Embryonic facial prominence (tissue), 1 donor: ENCODE results near the gene MPO.

Experiments
- DNase-seq: peaks from one replicate; pipeline ENCODE4 v3.0.0-alpha.2; 2016; ENCODE audit errors: extremely low spot score

The MPO gene

DNA sequence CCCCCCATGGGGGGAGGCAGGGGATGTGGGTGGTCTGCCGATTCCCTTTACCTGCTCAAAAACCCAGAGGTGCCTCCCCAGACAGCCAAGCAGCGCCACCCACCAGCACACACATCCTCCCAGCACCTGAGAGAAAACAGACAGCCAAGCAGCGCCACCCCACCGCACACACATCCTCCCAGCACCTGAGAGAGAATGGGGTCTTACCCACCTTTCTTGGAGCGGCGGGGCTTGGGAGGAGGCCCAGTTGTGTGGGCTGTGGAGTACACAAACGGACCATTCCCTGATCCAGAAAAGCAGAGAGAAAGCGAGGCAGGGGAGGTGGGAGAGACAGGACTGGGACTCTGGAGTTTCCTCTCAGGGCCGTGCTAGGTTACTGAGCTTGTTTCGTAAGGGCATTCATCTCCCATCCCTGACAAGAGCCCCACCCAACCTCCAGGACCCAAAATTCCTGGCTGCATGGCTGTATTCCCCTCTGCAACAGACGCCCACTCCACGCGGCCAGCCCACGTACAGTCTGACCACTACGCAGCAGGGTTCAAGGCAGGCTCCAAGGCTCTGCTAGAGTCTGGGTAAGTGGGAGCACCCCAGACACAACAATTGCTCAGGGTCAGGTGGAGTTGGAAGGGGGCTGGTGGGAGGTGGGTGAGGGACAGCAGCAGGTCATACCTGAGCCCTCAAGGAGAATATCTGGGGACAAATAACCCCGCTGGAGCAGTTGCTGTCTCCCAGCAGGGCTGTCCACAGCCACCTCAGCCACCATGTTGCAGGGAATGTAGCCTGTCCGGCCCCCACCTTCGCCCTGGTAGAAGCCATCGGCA lies 25.6 kb upstream of the MPO start:
- no peak for DNase-seq

DNA sequence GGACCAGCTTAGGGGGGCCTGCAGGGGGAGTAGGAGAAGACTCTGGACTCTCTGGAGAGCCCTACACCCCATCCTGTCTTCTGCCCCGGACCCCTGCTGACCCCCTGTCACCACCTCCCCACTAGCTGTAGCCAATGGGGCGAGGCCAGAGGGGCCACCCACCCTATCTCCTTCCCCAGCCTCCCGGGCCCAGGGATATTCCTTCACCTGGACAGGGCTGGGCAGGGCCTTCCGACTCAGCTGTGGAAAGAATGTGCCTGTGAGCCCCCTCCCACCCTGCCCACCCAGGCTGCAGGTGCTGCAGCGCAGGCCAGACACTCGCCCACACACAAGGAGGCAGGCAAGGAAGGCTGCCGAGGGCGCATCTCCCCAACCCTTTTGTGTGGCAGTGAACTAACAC lies 24.9 kb upstream of the MPO start:
- no peak for DNase-seq

- DNase-seq, result no peak
Measured at GRCh38 chr17:58304750-58305486, 24.2 kb upstream of the MPO start.

DNA sequence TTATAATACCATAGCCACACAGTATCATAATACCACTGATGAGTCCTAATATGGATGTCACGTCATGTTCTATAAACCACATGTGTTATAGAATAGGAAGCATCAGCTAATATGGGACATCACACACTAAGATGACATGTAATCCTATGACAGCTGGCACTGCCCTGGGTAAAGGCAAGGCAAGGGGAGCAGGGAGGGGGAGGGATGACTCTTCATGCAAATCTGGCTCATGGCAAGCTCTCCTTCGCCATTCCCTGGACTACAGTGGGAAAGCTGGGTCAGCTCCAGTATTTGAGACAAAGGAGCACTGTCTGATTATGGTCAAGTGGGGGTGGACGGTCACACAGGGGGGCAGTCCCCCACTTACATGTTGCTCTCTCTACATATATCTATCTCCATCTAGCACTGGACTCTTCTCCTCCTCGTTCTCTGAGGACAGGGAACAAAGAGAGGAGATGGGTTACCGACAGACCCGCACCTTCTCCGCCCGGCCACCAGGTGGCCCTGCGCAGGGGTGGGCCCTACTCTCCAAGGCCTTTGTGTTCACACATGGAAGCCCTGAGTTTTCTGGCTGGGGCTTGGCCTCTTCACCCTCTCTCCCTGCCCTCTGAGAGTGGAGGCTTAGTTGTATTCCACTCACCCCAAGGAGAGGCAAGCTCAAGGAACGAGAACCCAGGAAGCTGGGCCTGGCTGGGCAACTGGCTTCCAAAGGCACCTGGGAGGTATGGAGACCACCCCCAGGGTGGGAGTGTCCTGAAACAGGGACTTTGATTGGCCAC lies 23.4 kb upstream of the MPO start:
- no peak for DNase-seq

DNA sequence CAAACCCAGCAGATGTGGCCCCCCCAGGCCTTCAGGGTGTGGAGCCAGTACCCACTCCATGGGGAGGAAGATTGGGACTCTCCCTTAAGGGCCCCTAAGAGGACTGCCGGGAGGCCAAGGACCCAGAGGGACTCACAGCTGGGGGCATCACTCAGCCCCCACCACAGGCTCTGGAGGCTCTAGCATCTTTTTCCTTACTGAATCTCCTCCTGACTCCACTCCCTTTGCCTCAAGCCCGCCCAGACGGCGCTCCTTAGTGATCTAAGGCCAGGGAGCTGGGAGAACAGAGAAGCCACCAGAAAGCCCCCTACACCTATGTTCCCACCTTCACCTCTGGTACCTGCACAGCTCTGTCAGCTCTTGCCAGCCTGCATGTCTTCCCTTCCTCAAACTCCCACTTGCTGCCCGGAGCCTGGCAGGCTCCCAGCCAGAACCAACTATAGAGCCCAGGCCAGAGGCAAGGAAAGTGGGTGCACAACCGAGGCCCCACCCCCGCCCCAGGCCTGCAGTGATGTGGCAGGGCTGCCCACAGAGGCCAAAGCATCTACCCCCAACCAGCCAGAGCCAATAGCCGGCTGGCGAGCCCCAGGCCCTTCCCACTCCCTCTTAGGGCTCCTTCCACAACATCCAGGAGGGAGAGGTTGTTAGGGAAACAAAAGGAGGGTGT lies 22.3 kb upstream of the MPO start:
- no peak for DNase-seq

DNA sequence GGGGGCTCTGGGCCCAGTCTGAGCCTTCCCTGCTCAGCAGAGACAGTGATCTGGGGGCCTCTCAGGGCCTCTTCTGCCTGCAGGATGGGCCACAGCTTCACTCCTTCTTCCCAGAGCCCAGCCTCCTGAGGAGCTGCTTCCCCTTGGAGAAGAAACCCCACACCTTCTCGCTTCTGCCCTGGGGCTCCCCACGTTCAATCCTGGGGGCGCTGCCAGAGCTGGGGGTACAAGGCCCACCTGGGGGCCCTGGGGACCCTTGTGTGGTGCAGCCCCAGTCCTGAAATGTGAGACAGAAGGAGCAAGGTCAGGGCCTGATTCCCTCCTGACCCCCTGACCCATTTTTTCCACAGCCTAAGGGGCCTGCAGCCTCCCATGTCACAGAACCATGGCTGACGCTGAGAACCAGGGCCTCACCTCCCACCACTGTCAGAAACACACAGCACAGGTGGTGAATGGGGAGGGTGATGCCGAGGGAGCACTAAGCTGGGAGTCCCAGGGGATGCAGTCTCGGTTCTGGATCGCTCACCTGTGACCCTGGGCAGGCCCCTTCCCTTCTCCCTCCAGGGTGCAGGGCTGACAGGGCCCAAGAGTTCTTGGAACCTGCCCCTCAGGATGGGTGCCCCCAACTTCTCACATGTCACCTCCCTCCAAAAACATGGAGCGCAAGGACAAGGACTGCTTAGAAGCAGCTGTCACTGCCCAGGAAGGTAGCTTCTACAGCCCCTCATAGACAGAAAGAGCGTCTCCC lies 21.6 kb upstream of the MPO start:
- DNase-seq, result no peak

GRCh38 chr17:58301504-58302150 lies 20.9 kb upstream of the MPO start:
- DNase-seq, result no peak

- no peak for DNase-seq
Measured at GRCh38 chr17:58300336-58300735, 19.6 kb upstream of the MPO start.

GRCh38 chr17:58294034-58294433 lies 13.3 kb upstream of the MPO start:
- DNase-seq, result no peak

DNA sequence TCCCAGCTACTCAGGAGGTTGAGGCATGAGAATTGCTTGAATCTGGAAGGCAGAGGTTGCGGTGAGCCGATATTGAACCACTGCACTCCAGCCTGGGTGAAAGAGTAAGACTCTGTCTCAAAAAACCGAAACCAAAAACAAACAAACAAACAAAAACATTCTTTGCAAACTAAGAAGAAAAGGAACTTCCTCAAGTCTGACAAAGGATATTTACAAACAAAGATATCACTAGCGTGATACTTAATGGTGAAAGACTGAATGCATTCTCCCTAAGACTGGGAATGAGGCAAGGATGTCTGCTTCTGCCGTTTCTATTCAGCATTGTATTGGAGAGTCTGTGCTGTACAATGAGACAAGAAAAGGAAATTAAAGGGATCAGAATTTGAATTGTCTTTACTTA lies 10.5 kb upstream of the MPO start:
- DNase-seq, result no peak

GRCh38 chr17:58289869-58290268 lies 9.1 kb upstream of the MPO start:
- DNase-seq, result no peak

DNA sequence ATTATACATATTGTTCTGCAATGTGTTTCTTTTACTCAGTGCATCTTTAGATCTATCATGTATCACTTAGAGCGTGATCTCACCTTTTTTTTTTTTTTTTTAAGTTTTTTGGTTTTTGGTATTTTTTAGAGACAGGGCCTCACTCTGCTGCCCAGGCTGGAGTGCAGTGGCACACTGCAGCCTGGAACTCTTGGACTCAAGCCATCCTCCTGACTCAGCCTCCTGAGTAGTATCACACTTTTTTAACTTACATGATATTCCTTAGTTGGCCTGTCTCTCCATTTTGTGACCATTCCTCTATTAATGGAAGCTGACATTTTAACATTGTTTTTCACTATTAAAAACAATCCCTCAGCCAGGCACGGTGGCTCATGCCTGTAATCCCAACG lies 4.7 kb upstream of the MPO start:
- DNase-seq, result no peak

DNA sequence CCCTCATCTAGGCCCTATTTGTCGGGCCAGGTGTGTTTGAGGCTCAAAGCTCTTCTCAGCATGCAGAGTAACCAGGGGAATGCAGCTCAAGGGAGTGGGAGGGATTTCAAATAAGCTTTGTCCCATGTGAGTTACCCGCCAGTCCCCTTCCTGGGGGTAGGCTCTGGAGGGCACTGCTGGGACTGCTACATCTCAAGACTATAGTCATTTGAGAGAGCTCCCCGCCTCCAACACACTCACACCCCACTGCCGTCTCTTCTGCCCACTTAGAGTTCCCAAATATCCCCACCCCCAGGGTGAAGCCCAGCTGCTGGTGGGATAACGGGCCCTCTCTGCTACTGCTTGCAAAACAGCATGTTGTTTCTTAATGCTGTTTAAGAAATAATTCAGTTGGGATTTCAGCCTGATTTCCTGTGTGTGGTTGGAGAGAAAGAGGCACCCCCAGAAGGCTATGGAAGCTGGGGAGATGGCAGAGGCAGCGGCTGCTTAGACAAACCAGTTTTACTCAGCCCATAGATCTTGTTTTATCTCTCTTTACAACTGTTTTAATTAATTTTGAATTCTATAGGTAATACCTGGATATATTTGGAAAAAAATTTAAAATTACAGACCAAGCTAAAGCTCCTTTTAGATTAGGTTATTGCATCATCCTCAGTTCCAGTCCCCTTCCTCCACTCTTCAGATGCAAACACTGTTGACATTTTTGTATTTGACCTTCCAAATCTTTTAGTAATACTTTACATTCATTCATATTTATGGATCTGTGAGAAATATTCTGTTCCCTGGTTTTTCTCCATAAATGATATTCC lies 4.1 kb upstream of the MPO start:
- no peak for DNase-seq

GRCh38 chr17:58283674-58284612 lies 3.2 kb upstream of the MPO start:
- no peak for DNase-seq

DNA sequence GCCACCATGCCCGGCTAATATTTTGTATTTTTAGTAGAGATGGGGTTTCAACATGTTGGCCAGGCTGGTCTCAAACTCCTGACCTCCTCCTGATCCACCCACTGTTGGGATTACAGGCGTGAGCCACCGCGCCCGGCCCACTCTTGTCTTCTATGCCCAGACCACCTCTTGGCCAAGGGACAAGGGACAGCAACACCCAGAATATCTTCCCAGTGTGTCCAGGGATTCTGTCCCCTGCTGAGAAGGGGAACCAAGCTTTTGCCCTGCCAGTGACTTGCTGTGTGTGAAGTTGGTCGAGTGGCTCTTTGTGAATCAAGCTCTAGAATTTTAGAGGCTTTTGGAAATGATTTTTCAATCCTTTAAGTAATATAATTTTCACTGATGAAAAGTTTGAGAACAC lies 1.7 kb upstream of the MPO start:
- no peak for DNase-seq

GRCh38 chr17:58281511-58282011 lies 826 bp upstream of the MPO start:
- DNase-seq, result no peak

DNA sequence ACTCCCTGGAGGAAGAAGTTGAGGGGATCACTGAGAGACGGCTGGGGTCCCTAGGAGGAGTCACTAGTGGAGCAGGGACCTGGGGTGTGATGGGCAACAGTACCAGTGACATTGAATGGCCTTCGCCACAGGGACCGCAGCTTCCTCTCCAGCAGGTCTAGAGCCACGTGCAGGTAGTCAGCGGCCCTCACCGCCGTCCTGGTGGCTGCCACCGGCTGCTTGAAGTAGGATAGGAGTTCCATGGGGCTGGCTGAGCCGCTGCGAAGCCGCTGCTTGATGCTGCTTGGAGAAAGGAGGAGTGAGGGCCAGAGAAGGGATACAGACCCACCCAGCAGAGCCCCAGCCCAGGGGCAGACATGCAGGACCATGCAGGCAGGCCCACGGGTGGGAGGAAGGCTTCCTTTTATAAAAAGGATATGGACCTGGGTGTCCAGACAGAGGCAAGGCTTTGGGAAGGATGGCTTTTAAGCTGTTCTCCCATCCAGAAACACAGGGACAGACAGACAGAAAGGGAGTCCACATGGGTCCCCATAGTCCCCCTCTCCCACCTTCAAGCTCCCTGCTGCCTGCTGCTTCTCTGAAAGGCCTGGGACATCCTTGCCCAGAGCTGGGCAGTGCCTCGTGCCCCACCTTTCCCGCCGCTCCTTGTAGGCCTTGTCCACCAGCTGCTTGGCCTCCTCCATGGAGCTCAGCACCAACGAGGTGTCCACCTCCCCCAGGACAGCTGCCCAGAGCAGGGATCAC lies 827 bp downstream of the MPO start:
- no peak for DNase-seq
